ENCODE measurements around the gene MEGF11. TPM values are rescaled to one million over a fixed set of nuclear protein-coding genes. Genes with fewer than 3 reads are reported as not detected.
A peak's percentile ranks its signal among the peaks of the same experiment; 100 is the strongest.

MEGF11 gene
- total RNA-seq, 4 donors from 2014 or later = 0.97 to 10.6 (median 4.0) TPM

DNA sequence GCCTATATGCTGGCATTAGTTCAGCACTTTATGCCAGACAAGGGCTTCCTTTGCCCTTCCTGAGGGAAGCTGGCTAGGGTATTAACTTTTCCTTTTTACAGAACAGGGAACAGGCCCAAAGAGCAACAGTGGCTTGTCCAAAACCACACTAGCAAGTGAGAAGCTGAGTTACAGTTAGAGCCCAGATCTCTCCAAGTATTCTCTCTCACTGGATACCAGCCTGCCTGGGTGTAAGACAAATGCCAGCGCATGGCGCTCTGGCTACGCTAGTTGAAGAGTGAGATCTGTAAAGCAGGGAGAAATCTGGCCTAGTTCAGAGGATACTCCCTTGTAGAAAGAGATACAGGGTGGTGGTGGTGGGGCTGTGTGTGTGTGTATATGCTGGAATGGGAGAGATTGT lies 345.9 kb downstream of the MEGF11 start:
- no peak for DNase-seq (ENCODE audit: low spot score in 2 of 2)
- H3K4me3 ChIP-seq (ENCODE audit: low read depth, poor library complexity, severe bottlenecking) = no peak overlapping the region
- intact Hi-C loops (cut with DNase I; ENCODE audit: low total_unique reads) = no loop called here
- no peak for TF ChIP-seq POLR2A (IDR thresholded peaks at IDR 0.05)
- TF ChIP-seq, protein P1, sequence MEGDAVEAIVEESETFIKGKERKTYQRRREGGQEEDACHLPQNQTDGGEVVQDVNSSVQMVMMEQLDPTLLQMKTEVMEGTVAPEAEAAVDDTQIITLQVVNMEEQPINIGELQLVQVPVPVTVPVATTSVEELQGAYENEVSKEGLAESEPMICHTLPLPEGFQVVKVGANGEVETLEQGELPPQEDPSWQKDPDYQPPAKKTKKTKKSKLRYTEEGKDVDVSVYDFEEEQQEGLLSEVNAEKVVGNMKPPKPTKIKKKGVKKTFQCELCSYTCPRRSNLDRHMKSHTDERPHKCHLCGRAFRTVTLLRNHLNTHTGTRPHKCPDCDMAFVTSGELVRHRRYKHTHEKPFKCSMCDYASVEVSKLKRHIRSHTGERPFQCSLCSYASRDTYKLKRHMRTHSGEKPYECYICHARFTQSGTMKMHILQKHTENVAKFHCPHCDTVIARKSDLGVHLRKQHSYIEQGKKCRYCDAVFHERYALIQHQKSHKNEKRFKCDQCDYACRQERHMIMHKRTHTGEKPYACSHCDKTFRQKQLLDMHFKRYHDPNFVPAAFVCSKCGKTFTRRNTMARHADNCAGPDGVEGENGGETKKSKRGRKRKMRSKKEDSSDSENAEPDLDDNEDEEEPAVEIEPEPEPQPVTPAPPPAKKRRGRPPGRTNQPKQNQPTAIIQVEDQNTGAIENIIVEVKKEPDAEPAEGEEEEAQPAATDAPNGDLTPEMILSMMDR (IDR thresholded peaks at IDR 0.05) = no peak
- 91% methylated on average over 3 of the region's 3 CpGs for WGBS, 2 donors

- intact Hi-C loops (cut with DNase I; ENCODE audit: low total_unique reads) = no loop called here
- DNase-seq (ENCODE audit: low spot score in 2 of 2) = no peak
- no peak overlapping the region for H3K4me3 ChIP-seq (ENCODE audit: low read depth, poor library complexity, severe bottlenecking)
- 43 to 61% methylated on average over 1 of the region's 1 CpG for WGBS, 2 donors
- no peak for TF ChIP-seq POLR2A (IDR thresholded peaks at IDR 0.05)
- TF ChIP-seq, protein P1 (IDR thresholded peaks at IDR 0.05) = no peak
Observed at GRCh38 chr15:65906396-65906795, 347.2 kb downstream of the MEGF11 start.

DNA sequence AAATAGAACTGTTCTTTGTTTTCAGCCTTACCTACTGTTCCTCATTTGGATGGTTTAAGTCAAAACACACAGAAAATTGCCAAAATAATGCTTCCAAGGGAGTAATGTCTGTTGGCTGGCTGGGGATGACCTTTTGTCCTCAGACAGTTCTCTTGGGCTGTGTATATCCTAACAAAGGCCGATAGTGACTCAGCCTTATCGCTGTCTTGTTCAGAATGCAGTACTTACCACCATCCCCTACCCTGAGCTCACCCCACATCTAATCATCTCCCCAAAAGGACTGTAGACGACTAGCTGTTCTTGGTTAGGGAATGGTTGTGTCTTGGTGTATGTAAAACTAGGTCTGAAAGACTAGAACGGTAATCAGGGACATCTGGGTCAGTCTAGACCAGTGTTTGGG lies 349.2 kb downstream of the MEGF11 start:
- no peak for TF ChIP-seq POLR2A (IDR thresholded peaks at IDR 0.05)
- TF ChIP-seq, protein P1 (IDR thresholded peaks at IDR 0.05) = no peak
- no peak for DNase-seq (ENCODE audit: low spot score in 2 of 2)
- intact Hi-C loops (cut with DNase I; ENCODE audit: low total_unique reads) = no loop called here
- WGBS, 2 donors = 76 to 82% methylated on average over 4 of the region's 4 CpGs
- no peak overlapping the region for H3K4me3 ChIP-seq (ENCODE audit: low read depth, poor library complexity, severe bottlenecking)

GRCh38 chr15:65903296-65904073 lies 350.1 kb downstream of the MEGF11 start:
- WGBS, 2 donors = 83 to 86% methylated on average over 6 of the region's 6 CpGs
- no peak for DNase-seq (ENCODE audit: low spot score in 2 of 2)
- H3K4me3 ChIP-seq (ENCODE audit: low read depth, poor library complexity, severe bottlenecking) = no peak overlapping the region
- intact Hi-C loops (cut with DNase I; ENCODE audit: low total_unique reads) = no loop called here
- TF ChIP-seq, protein P1 (IDR thresholded peaks at IDR 0.05) = no peak
- TF ChIP-seq POLR2A (IDR thresholded peaks at IDR 0.05) = no peak

GRCh38 chr15:65902373-65902772 lies 351.2 kb downstream of the MEGF11 start:
- intact Hi-C loops (cut with DNase I; ENCODE audit: low total_unique reads) = no loop called here
- TF ChIP-seq POLR2A (IDR thresholded peaks at IDR 0.05) = no peak
- TF ChIP-seq, protein P1 (IDR thresholded peaks at IDR 0.05) = no peak
- DNase-seq (ENCODE audit: low spot score in 2 of 2) = peak; percentile 82 to 89
- H3K4me3 ChIP-seq (ENCODE audit: low read depth, poor library complexity, severe bottlenecking) = no peak overlapping the region
- WGBS, 2 donors = 50 to 54% methylated on average over 1 of the region's 1 CpG

DNA sequence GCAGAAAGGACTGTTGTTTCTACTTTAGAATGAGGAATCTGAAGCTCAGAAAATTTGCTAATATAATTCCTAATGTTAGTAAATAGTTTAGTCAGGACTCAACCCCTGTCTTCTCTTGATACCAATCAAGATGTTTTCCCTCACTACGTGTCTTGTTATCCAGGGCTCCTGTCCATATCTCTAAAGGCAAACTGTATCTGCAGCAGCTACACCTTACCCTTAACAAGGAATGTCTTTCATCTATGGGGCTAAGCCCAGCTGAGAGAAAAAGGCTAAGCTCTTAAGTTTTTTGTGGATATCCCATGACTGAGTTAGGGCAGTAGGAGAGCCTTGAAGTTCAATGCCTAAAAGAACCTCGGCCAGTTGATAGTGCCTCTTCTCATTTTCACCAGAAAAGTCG lies 351.7 kb downstream of the MEGF11 start:
- TF ChIP-seq POLR2A (IDR thresholded peaks at IDR 0.05) = no peak
- TF ChIP-seq, protein P1 (IDR thresholded peaks at IDR 0.05) = no peak
- no peak overlapping the region for H3K4me3 ChIP-seq (ENCODE audit: low read depth, poor library complexity, severe bottlenecking)
- intact Hi-C loops (cut with DNase I; ENCODE audit: low total_unique reads) = no loop called here
- WGBS, 2 donors = 86 to 91% methylated on average over 3 of the region's 3 CpGs
- DNase-seq (ENCODE audit: low spot score in 2 of 2) = no peak
